Neural progenitor cell (in vitro differentiated cells): ENCODE data around the gene TRIO. TPM values are rescaled to one million over a fixed set of nuclear protein-coding genes. Genes with fewer than 3 reads are reported as not detected.
A peak's percentile ranks its signal among the peaks of the same experiment; 100 is the strongest.

Experiments
- DNase-seq: peaks from one replicate; pipeline ENCODE4 v3.0.0-alpha.2; 2016; ENCODE audit warnings: low spot score
- H2AFZ ChIP-seq: fragments of 200-600 bp; sonication (generic); replicated peaks from 2 replicates; pipeline ENCODE4 v1.6.1; 2016; ENCODE audit warnings: antibody characterized with exemption
- H3F3A ChIP-seq: fragments of 200-600 bp; sonication (generic); 2 replicates; pipeline ENCODE4 v1.6.1; 2016; ENCODE audit warnings: antibody characterized with exemption, low read depth
- H3K27ac ChIP-seq: fragments of 200-600 bp; sonication (generic); 2 replicates; pipeline ENCODE4 v1.5.1; 2016; ENCODE audit warnings: mild to moderate bottlenecking
- H3K27me3 ChIP-seq: fragments of 200-600 bp; sonication (generic); 2 replicates; pipeline ENCODE4 v1.6.1; 2016; ENCODE audit warnings: mild to moderate bottlenecking, moderate library complexity
- H3K36me3 ChIP-seq: fragments of 200-600 bp; sonication (generic); 2 replicates; pipeline ENCODE4 v1.5.1; 2016
- H3K4me1 ChIP-seq: fragments of 200-600 bp; sonication (generic); 2 replicates; pipeline ENCODE4 v1.6.1; 2016; ENCODE audit warnings: mixed run types
- H3K4me2 ChIP-seq: fragments of 200-600 bp; sonication (generic); 2 replicates; pipeline ENCODE4 v1.6.1; 2016
- H3K4me3 ChIP-seq: fragments of 200-600 bp; sonication (generic); 2 replicates; pipeline ENCODE4 v1.5.1; 2016
- H3K79me2 ChIP-seq: fragments of 200-600 bp; sonication (generic); 2 replicates; pipeline ENCODE4 v1.6.1; 2016; ENCODE audit warnings: low read depth
- H3K9ac ChIP-seq: fragments of 200-600 bp; sonication (generic); 2 replicates; pipeline ENCODE4 v1.6.1; 2016
- H3K9me3 ChIP-seq: fragments of 200-600 bp; sonication (generic); 2 replicates; pipeline ENCODE4 v1.5.1; 2016; ENCODE audit warnings: low read depth
- H4K20me1 ChIP-seq: fragments of 200-600 bp; sonication (generic); 2 replicates; pipeline ENCODE4 v1.6.1; 2016; ENCODE audit warnings: low read depth
- H3K27ac Mint-ChIP-seq: 3 replicates; pipeline ENCODE4 v1.8.0; 2021; ENCODE audit warnings: mixed read lengths
- H3K27me3 Mint-ChIP-seq: 2 replicates; pipeline ENCODE4 v1.8.0; 2022; ENCODE audit warnings: low read depth, mild to moderate bottlenecking, inconsistent platforms, moderate library complexity, mixed read lengths; ENCODE audit not compliant: insufficient read depth
- H3K36me3 Mint-ChIP-seq: 3 replicates; pipeline ENCODE4 v1.8.0; 2021; ENCODE audit warnings: mixed read lengths
- H3K4me1 Mint-ChIP-seq: 3 replicates; pipeline ENCODE4 v1.8.0; 2021; ENCODE audit warnings: mixed read lengths
- H3K4me3 Mint-ChIP-seq: 3 replicates; pipeline ENCODE4 v1.8.0; 2021; ENCODE audit warnings: mild to moderate bottlenecking, moderate library complexity, mixed read lengths
- H3K9me3 Mint-ChIP-seq: 3 replicates; pipeline ENCODE4 v1.8.0; 2020; ENCODE audit warnings: mixed read lengths
- CTCF ChIP-seq: fragments of 200-600 bp; sonication (generic); IDR thresholded peaks from 2 replicates; pipeline ENCODE4 v1.5.1; 2017; ENCODE audit warnings: antibody characterized with exemption, mild to moderate bottlenecking
- EZH2 ChIP-seq: fragments of 200-600 bp; sonication (generic); IDR thresholded peaks from 2 replicates; pipeline ENCODE4 v1.6.1; 2017; ENCODE audit warnings: antibody characterized with exemption, mild to moderate bottlenecking, moderate library complexity
- EZH2phosphoT487 ChIP-seq: fragments of 200-600 bp; sonication (generic); IDR thresholded peaks from 2 replicates; pipeline ENCODE4 v1.6.1; 2017; ENCODE audit warnings: antibody characterized with exemption
- total RNA-seq: library from RNA; depleted of rRNA; stranded (reverse); fragments of >200 nt; gene quantifications from 2 replicates; pipeline ENCODE4 v1.2.3, GENCODE V29; 2015; ENCODE audit warnings: low replicate concordance

TRIO gene
- total RNA-seq, 1 donor from 2014 or later = 84.7 TPM

- H3K79me2 ChIP-seq = no peaks in the 10 kb centered on the region
- peaks cover 39% of the 10 kb centered on the region for H3K4me1 Mint-ChIP-seq
- H3K36me3 Mint-ChIP-seq = peaks cover 35% of the 10 kb centered on the region
- no peak overlapping the region for H3K4me3 ChIP-seq
- H3K9me3 Mint-ChIP-seq = peaks cover 4% of the 10 kb centered on the region
- H2AFZ ChIP-seq = no peak overlapping the region
- no peak overlapping the region for H3K9ac ChIP-seq
- H3K27me3 Mint-ChIP-seq = peaks cover 9% of the 10 kb centered on the region
- DNase-seq = peak; percentile 44
- peak overlapping the region; percentile 92 for H3K27ac Mint-ChIP-seq
- H3K27ac ChIP-seq = no peak overlapping the region
- peaks cover 6% of the 10 kb centered on the region for H3K4me1 ChIP-seq
- H3F3A ChIP-seq = no peaks in the 10 kb centered on the region
- TF ChIP-seq EZH2 (no peak), EZH2phosphoT487 (no peak), CTCF (no peak)
- no peaks in the 10 kb centered on the region for H3K36me3 ChIP-seq
- peak overlapping the region; percentile 70 for H3K4me3 Mint-ChIP-seq
- H4K20me1 ChIP-seq = no peaks in the 10 kb centered on the region
- no peaks in the 10 kb centered on the region for H3K27me3 ChIP-seq
- H3K9me3 ChIP-seq = no peaks in the 10 kb centered on the region
- H3K4me2 ChIP-seq = no peak overlapping the region
Observed at GRCh38 chr5:14457476-14457875, 314.3 kb downstream of the TRIO start.

GRCh38 chr5:14458414-14458813, 315.3 kb downstream of the TRIO start:
- no peaks in the 10 kb centered on the region for H4K20me1 ChIP-seq

GRCh38 chr5:14460844-14461398, 317.8 kb downstream of the TRIO start:
- Mint-ChIP-seq H3K9me3 (no peaks in the 10 kb centered on the region), H3K4me1 (peaks cover 27% of the 10 kb centered on the region), H3K27ac (no peak overlapping the region), H3K27me3 (peaks cover 3% of the 10 kb centered on the region), H3K4me3 (no peak overlapping the region), H3K36me3 (peaks cover 19% of the 10 kb centered on the region)
- no peak for DNase-seq
- no peak overlapping the region for H3K9ac ChIP-seq
- no peaks in the 10 kb centered on the region for H3K9me3 ChIP-seq
- H3K27ac ChIP-seq = no peak overlapping the region
- no peaks in the 10 kb centered on the region for H3K36me3 ChIP-seq
- no peak overlapping the region for H3K4me2 ChIP-seq
- no peaks in the 10 kb centered on the region for H4K20me1 ChIP-seq
- no peaks in the 10 kb centered on the region for H3K79me2 ChIP-seq
- H2AFZ ChIP-seq = no peak overlapping the region
- no peaks in the 10 kb centered on the region for H3F3A ChIP-seq
- TF ChIP-seq EZH2phosphoT487 (no peak), CTCF (no peak), EZH2 (no peak)
- no peaks in the 10 kb centered on the region for H3K27me3 ChIP-seq
- no peak overlapping the region for H3K4me3 ChIP-seq
- H3K4me1 ChIP-seq = no peaks in the 10 kb centered on the region

More at GRCh38 chr5:14458414-14458813, 315.3 kb downstream of the TRIO start:
- H3K4me3 Mint-ChIP-seq = no peak overlapping the region
- H3K27ac Mint-ChIP-seq = peak overlapping the region; percentile 14
- Histone ChIP-seq H3K79me2 (no peaks in the 10 kb centered on the region), H3K36me3 (no peaks in the 10 kb centered on the region), H3K9me3 (no peaks in the 10 kb centered on the region), H3F3A (no peaks in the 10 kb centered on the region), H3K27ac (no peak overlapping the region), H3K4me3 (no peak overlapping the region), H3K27me3 (no peaks in the 10 kb centered on the region), H3K4me1 (no peaks in the 10 kb centered on the region), H3K4me2 (no peak overlapping the region), H3K9ac (no peak overlapping the region), H2AFZ (no peak overlapping the region)
- DNase-seq = no peak
- H3K36me3 Mint-ChIP-seq = peaks cover 34% of the 10 kb centered on the region
- no peak for TF ChIP-seq CTCF
- no peak for TF ChIP-seq EZH2
- peaks cover 4% of the 10 kb centered on the region for H3K9me3 Mint-ChIP-seq
- H3K4me1 Mint-ChIP-seq = peaks cover 29% of the 10 kb centered on the region
- peaks cover 9% of the 10 kb centered on the region for H3K27me3 Mint-ChIP-seq
